Activated naive CD8-positive, alpha-beta T cell treated with anti-CD3 and anti-CD28 coated beads, Interleukin-2, amount 10 ng/mL, durations not matched to agents 7 days and 5 days (primary cell): Measurements from ENCODE around the gene SH3PXD2B. TPM values are rescaled to one million over a fixed set of nuclear protein-coding genes. Genes with fewer than 3 reads are reported as not detected.
"Not testable (repeated sequence)": the region's sequence is repeated elsewhere in the genome, so short reads cannot be mapped to it uniquely, and the experiment has no call there.

Source experiments
- ATAC-seq: fragments of 150-1000 bp; cut with Tn5 transposase; one replicate; pipeline ENCODE4 v1.10.0; 2021; ENCODE audit warnings: low read depth, moderate library complexity
- POLR2A ChIA-PET: fragments of 350-600 bp; sonication (Branson Sonifier 250); formaldehyde crosslinking; loops from one replicate; lab custom pipeline; 2021; ENCODE audit warnings: antibody characterized with exemption; lab: Charles Lee
- DNase-seq: peaks from one replicate; pipeline ENCODE4 v3.0.0; 2021
- H3K27ac Mint-ChIP-seq: one replicate; pipeline ENCODE4 v1.8.0; 2022; ENCODE audit warnings: mild to moderate bottlenecking, mixed read lengths
- H3K27me3 Mint-ChIP-seq: one replicate; pipeline ENCODE4 v1.8.0; 2022; ENCODE audit warnings: mild to moderate bottlenecking, moderate library complexity, mixed read lengths
- H3K36me3 Mint-ChIP-seq: one replicate; pipeline ENCODE4 v1.8.0; 2021; ENCODE audit warnings: mild to moderate bottlenecking, mixed read lengths
- H3K4me1 Mint-ChIP-seq: one replicate; pipeline ENCODE4 v1.8.0; 2021; ENCODE audit warnings: mixed read lengths
- H3K4me3 Mint-ChIP-seq: one replicate; pipeline ENCODE4 v1.8.0; 2022; ENCODE audit warnings: mild to moderate bottlenecking, moderate library complexity, mixed read lengths
- H3K9me3 Mint-ChIP-seq: one replicate; pipeline ENCODE4 v1.8.0; 2021; ENCODE audit warnings: mixed read lengths
- total RNA-seq, 2 experiments: library from RNA; stranded (reverse); gene quantifications; one replicate each; pipeline ENCODE4 v1.2.3, GENCODE V29; 2021

SH3PXD2B gene
- total RNA-seq, 2 experiments from 2014 or later, result 0.28 to 0.42 TPM

DNA sequence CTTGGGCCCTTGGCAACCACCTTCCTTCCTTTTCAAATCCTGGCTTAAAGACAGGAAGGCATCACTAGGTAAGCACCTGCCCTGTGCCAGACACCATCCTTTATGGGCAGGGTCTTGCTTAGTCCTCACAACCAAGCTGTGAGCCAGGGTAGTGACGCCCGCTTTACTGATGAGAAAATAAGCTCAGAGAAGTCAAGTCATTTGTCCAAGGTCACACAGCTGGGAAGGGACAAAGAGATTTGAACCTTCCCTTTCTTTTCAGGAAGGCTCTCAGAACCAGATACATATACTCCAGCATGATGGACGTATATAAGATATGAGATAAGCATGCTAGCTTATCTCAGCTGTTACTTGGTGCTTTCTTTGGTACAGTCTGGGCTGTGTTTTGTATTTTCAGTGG lies 76.9 kb downstream of the SH3PXD2B start:
- POLR2A ChIA-PET, result no interaction called here
- H3K4me3 Mint-ChIP-seq, result no peak overlapping the region
- H3K27me3 Mint-ChIP-seq, result peaks cover 6% of the 10 kb centered on the region
- no peaks in the 10 kb centered on the region for H3K9me3 Mint-ChIP-seq
- no peaks in the 10 kb centered on the region for H3K36me3 Mint-ChIP-seq
- H3K27ac Mint-ChIP-seq, result no peak overlapping the region
- DNase-seq, result no peak
- no peak for ATAC-seq
- H3K4me1 Mint-ChIP-seq, result peaks cover 7% of the 10 kb centered on the region

DNA sequence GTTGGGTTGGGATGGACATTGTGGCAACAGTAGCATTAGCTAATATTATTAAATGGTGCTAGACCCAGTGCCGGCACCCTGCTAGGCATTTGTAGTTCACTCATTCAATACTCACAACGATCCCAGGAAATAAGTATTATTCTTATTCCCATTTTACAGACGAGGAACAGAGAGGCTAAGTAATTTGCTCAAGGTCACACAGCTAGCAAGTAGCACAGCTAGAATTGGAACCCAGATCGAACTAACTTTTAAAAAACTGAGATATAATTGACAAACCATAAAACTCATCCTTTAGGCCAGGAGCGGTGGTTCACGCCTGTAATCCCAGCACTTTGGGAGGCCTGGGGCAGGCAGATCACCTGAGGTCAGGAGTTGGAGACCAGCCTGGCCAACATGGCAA lies 79.5 kb downstream of the SH3PXD2B start:
- Mint-ChIP-seq H3K27ac (no peak overlapping the region), H3K4me1 (peaks cover 7% of the 10 kb centered on the region), H3K27me3 (peaks cover 5% of the 10 kb centered on the region)

DNA sequence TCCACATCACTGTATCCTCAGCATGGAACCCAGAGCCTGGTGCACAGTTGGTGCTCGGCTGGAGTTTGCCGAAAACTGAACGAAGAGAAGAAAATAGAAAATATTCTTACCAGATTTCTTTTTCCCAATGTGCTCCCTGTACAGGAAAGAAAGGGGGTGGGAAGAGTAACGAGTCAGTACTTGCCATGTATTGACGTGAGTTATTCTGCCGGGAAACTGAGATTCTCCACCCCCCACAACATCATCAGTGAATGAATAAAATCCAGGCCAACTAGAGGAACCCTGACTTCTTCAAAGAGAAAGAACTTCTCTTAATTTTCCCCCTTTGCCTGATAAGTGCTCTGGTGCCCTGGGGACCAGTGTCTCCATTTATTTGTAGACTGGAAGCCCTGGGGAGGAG lies 80.6 kb downstream of the SH3PXD2B start:
- no peak for ATAC-seq
- Mint-ChIP-seq H3K9me3 (peaks cover 11% of the 10 kb centered on the region), H3K27ac (no peak overlapping the region), H3K4me3 (no peak overlapping the region), H3K27me3 (peaks cover 5% of the 10 kb centered on the region), H3K4me1 (peaks cover 7% of the 10 kb centered on the region), H3K36me3 (no peaks in the 10 kb centered on the region)
- DNase-seq, result no peak
- POLR2A ChIA-PET, result no interaction called here

More for the DNA sequence above, 79.5 kb downstream of the SH3PXD2B start:
- Mint-ChIP-seq H3K4me3 (no peak overlapping the region), H3K36me3 (no peaks in the 10 kb centered on the region), H3K9me3 (peaks cover 11% of the 10 kb centered on the region)
- ATAC-seq, result no peak
- POLR2A ChIA-PET, result no interaction called here
- DNase-seq, result no peak

DNA sequence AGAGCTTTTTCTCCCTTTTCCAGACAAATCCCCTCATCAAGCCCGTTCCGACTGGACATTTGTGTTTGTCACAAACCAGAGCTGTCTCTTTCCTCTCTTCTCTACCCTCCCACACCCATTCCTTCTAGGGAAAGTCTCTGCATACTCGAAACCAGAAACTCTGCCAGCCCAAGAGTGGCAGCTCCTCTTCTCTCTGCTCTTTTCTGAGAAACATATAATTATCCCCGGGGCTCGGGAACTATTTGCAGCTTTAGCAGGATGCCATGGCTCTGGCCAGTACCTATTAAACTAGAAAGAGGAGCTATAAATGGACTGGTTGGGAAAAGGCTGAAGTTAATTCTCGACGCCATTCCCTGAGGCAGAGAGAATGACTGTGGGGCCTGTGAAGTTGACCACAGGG lies 82.6 kb downstream of the SH3PXD2B start:
- H3K27me3 Mint-ChIP-seq, result peaks cover 7% of the 10 kb centered on the region
- no peak overlapping the region for H3K4me3 Mint-ChIP-seq
- POLR2A ChIA-PET, result no interaction called here
- H3K9me3 Mint-ChIP-seq, result peaks cover 11% of the 10 kb centered on the region
- H3K36me3 Mint-ChIP-seq, result no peaks in the 10 kb centered on the region
- DNase-seq, result no peak
- no peaks in the 10 kb centered on the region for H3K4me1 Mint-ChIP-seq
- ATAC-seq, result no peak
- no peak overlapping the region for H3K27ac Mint-ChIP-seq

DNA sequence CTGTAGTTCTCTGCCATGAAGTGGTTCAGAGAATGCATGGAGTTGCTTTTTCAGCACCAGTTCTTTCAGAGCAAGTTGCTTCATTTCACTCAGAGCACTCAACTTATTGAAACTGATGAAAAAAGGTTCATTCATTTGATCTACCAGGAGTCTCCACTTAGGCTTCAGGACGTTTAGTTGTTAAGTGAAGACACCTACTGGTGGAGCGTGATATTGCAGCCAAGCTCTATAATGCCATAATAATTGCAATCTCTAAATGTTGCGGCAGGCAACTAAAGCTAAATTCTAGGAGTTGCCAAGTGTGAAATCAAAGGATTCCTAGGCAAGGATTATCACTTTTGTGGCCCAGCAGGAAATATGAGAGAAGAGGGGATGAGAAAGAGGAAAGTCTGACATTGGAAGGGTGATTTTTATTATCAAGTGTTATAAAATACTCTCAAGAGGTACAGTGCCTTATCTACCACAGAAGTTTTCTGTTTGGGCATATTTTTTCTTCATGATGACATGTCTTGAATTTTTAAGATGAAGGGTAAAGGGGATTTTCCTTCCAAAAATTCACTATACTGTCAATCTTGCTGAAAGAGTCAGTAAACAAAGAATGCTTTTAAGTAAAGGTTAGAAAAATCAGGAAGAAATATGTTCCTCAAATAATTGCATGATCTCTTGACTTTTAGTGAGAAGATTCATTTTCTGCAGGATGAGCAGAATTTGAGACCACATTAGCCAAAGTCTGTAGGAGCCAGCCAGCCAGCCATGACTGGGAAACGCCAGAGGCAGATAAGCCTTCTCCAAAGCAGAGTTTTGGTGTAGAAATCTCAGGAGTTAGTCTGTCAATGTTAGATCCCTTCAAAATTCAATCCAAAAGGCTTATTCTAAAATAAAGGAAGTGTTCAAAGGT lies 83.4 kb downstream of the SH3PXD2B start:
- H3K9me3 Mint-ChIP-seq, result peaks cover 11% of the 10 kb centered on the region
- DNase-seq, result no peak
- POLR2A ChIA-PET, result no interaction called here
- H3K4me1 Mint-ChIP-seq, result no peaks in the 10 kb centered on the region
- no peak overlapping the region for H3K4me3 Mint-ChIP-seq
- no peaks in the 10 kb centered on the region for H3K36me3 Mint-ChIP-seq
- H3K27me3 Mint-ChIP-seq, result peaks cover 7% of the 10 kb centered on the region
- ATAC-seq, result no peak
- H3K27ac Mint-ChIP-seq, result no peak overlapping the region

DNA sequence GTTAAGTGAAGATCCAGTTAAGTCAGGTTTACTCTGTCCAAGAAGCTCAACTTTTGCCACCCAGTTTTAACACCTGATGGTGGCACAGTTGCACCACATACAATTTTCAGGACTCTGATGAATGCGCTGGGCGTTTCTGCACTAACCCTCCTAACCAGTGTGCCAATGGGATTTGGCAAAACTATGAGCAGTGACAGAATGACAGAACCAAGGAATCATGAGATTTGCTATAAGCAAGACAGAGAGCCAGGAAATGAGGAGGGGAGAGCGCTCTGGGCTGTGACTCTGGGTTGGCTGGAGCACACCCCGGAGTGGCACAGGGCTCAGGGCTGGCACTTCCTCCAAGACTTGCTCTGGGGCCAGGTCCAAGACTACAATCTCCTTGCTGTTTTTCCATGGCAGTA lies 84.1 kb downstream of the SH3PXD2B start:
- Mint-ChIP-seq H3K27ac (no peak overlapping the region), H3K4me3 (no peak overlapping the region), H3K36me3 (no peaks in the 10 kb centered on the region), H3K9me3 (peaks cover 11% of the 10 kb centered on the region), H3K4me1 (peaks cover 4% of the 10 kb centered on the region), H3K27me3 (peaks cover 7% of the 10 kb centered on the region)
- POLR2A ChIA-PET, result no interaction called here
- DNase-seq, result no peak
- no peak for ATAC-seq

DNA sequence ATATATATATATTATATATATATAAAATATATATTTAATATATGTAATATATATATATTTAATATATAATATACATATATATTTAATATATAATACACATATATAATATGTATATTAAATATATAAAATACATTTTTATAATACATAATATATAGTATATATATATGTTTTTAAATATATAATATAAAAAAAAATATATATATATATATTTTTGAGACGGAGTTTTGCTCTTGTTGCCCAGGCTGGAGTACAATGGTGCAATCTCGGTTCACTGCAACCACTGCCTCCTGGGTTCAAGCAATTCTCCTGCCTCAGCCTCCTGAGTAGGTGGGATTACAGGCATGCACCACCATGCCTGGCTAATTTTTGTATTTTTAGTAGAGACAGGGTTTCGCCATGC lies 85.6 kb downstream of the SH3PXD2B start:
- H3K4me1 Mint-ChIP-seq, POLR2A ChIA-PET, DNase-seq, ATAC-seq, H3K27me3 Mint-ChIP-seq, H3K36me3 Mint-ChIP-seq, H3K27ac Mint-ChIP-seq, H3K4me3 Mint-ChIP-seq: not testable (repeated sequence)
- peaks cover 11% of the 10 kb centered on the region for H3K9me3 Mint-ChIP-seq

DNA sequence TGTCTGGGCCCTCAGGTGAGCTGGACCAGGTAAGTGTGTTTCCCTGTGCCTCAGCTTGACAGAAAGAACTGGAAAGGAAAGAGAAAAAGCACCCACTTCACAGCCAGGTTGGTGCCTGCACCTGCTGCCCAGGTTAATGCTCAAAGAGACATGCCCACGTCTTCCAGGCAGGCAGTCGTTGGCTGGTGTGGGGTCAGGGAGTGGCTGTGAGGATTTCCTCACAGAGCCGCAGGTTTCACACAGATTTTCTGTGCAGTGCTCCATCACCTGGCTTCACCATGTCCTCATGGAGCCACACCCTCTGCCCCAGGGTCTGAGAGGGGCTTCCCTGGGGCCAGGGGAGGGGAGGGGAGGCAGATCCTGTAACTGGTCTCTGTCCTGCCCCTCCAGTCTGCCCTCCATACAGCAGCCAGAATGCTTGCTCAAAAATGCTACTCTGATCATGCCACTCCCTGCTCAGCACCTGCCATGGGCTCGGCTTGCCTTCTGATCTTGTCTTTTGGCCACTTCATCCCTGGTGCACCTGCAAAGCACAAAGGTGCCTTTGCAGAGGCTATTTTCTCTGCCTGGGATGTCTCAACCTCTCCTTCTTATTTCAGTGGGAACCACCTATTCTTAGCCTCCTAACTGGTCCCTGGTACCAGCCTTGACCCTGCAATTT lies 88.2 kb downstream of the SH3PXD2B start:
- peaks cover 7% of the 10 kb centered on the region for H3K9me3 Mint-ChIP-seq
- POLR2A ChIA-PET, result no interaction called here
- no peak overlapping the region for H3K4me3 Mint-ChIP-seq
- H3K27me3 Mint-ChIP-seq, result peaks cover 2% of the 10 kb centered on the region
- no peak overlapping the region for H3K27ac Mint-ChIP-seq
- peaks cover 12% of the 10 kb centered on the region for H3K4me1 Mint-ChIP-seq
- H3K36me3 Mint-ChIP-seq, result no peaks in the 10 kb centered on the region
- ATAC-seq (no peak), DNase-seq (no peak)

DNA sequence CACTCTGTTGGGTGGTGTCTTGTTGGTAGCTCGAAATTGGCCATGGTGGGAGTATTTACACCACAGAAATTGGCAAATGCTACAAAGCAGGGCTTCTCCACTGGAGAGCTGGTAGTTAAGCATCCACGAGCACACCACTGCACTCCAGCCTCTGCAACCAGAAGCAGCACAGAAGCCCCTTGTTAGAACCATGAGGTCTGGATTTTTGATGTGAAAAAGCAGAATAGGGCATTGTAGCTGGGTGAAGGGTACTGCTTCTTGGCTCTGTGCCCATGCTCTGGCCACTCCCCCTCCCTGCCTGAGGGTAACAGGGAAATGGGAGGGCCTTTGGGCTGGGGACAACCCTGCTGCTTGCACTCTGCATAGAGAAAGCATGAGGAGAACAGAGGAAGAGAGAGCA lies 89.6 kb downstream of the SH3PXD2B start:
- POLR2A ChIA-PET, result no interaction called here
- Mint-ChIP-seq H3K4me1 (peaks cover 13% of the 10 kb centered on the region), H3K4me3 (no peak overlapping the region), H3K27me3 (peaks cover 2% of the 10 kb centered on the region), H3K36me3 (no peaks in the 10 kb centered on the region), H3K9me3 (no peaks in the 10 kb centered on the region), H3K27ac (no peak overlapping the region)
- no peak for DNase-seq
- no peak for ATAC-seq

DNA sequence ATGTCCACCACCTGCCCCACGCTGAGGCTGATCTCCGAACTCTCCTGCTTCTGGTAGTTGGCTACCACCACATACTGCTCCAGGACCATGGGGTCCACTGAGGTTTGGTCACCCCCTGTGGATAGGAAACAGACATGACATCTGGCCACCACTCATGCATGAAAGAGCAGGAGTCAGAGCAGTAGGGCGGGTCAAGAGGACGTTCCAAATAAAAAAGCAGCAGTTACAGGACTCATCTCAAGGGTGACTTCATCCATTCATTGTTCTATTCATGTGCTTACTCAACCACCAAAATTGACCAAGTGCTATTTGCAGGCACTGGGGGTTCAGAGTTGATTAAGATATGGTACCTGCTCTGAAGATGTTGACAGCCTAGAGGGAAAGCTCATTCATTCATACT lies 91.6 kb downstream of the SH3PXD2B start:
- DNase-seq, result no peak
- Mint-ChIP-seq H3K9me3 (no peaks in the 10 kb centered on the region), H3K36me3 (no peaks in the 10 kb centered on the region), H3K4me1 (peaks cover 13% of the 10 kb centered on the region), H3K27ac (no peak overlapping the region), H3K27me3 (peaks cover 2% of the 10 kb centered on the region), H3K4me3 (no peak overlapping the region)
- no peak for ATAC-seq
- POLR2A ChIA-PET, result no interaction called here

DNA sequence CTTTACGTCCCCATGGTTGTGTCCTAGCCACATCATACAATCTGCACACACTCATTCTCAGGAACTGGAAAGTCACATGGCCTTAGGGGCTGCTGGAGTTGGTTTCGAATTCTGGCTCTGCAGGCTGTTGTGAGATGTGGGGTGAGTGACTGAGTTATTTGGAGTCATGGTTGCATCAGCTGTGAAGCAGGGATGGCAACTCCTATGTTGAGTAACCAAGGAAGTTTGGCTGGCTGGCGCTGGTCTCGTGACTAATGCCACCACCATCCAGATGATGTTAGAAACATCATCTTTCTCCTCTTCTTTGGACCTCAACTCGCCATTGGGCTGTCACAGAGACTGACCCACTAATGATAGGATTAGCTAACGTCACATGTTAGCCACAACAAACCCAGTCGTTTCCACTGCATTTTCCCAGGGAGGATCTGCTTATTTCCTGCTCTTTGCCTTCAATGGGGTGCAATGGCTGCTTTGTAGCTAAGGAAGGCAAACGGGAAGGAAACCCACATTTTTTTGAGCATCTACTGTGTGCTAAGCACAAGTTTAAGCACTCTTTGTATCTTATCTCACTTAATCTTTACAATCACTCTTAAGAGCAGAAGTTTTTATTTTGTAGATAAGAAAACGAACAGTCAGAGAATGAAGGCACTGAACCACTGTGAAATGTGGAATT lies 92.6 kb downstream of the SH3PXD2B start:
- Mint-ChIP-seq H3K9me3 (no peaks in the 10 kb centered on the region), H3K27me3 (no peaks in the 10 kb centered on the region), H3K4me3 (no peak overlapping the region), H3K27ac (peak overlapping the region; percentile 18), H3K4me1 (peaks cover 13% of the 10 kb centered on the region), H3K36me3 (no peaks in the 10 kb centered on the region)
- POLR2A ChIA-PET, result no interaction called here
- DNase-seq, result no peak
- no peak for ATAC-seq

DNA sequence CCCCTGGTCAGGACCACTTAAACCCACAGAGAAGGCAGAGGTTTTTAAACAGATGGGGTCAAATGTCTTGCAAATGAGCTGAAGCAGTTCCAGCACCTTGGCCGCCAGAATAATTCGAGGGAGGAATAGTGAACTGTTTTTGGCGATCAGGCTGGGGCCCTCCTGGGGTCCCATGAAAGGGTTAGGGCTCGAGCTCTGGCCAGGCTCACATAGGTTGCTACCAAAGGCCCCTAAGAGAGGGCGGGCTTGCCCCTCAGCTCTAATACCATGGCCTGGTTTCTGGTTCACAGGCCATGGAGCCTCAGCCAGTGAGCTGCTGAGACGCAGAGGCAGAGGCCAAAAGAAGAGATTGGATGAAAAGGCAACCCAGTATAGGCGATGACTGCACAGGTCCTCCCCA lies 96.0 kb downstream of the SH3PXD2B start:
- ATAC-seq (no peak), DNase-seq (no peak)
- POLR2A ChIA-PET, result no interaction called here
- peaks cover 7% of the 10 kb centered on the region for H3K4me1 Mint-ChIP-seq
- no peaks in the 10 kb centered on the region for H3K9me3 Mint-ChIP-seq
- no peak overlapping the region for H3K4me3 Mint-ChIP-seq
- no peaks in the 10 kb centered on the region for H3K27me3 Mint-ChIP-seq
- no peak overlapping the region for H3K27ac Mint-ChIP-seq
- H3K36me3 Mint-ChIP-seq, result no peaks in the 10 kb centered on the region

DNA sequence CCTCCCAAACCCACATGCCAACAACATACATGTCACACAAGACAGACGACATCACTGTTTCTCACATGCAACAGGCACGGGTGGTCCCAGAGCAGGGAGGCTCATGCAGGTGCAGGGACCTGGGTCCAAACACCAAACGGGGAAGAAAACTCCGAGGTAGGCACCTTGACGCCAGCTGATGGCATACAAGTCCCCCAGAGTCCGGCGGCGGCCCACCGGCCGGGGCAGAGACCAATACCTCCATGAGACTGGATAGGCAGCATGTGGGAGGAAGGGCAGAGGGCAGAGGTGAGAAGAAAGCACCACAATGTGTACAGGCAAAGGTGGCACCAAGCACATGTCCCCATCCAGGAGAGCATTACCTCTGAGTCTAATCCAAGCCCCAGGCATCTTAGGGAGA lies 97.8 kb downstream of the SH3PXD2B start:
- Mint-ChIP-seq H3K27ac (no peak overlapping the region), H3K4me3 (no peak overlapping the region), H3K27me3 (peaks cover 4% of the 10 kb centered on the region), H3K9me3 (no peaks in the 10 kb centered on the region), H3K4me1 (peaks cover 4% of the 10 kb centered on the region), H3K36me3 (no peaks in the 10 kb centered on the region)
- POLR2A ChIA-PET, result no interaction called here
- DNase-seq (no peak), ATAC-seq (no peak)
